KMS-11 (cell line): ENCODE results near the gene MRPL52.

Experiments used
- H2AFZ ChIP-seq: fragments of 200-600 bp; sonication (generic); 2 replicates; pipeline ENCODE4 v1.6.1; 2016; ENCODE audit warnings: antibody characterized with exemption, mixed run types, low read depth
- H3K27ac ChIP-seq: fragments of 200-600 bp; sonication (generic); 2 replicates; pipeline ENCODE4 v1.6.1; 2016; ENCODE audit warnings: mild to moderate bottlenecking, mixed run types
- H3K27me3 ChIP-seq: fragments of 200-600 bp; sonication (generic); 2 replicates; pipeline ENCODE4 v1.6.1; 2017; ENCODE audit warnings: mild to moderate bottlenecking, low read depth, mixed run types, moderate library complexity; ENCODE audit not compliant: insufficient read depth
- H3K36me3 ChIP-seq: fragments of 200-600 bp; sonication (generic); 2 replicates; pipeline ENCODE4 v1.6.1; 2017; ENCODE audit warnings: mild to moderate bottlenecking, mixed run types; ENCODE audit not compliant: insufficient read depth
- H3K4me1 ChIP-seq: fragments of 200-600 bp; sonication (generic); 2 replicates; pipeline ENCODE4 v1.6.1; 2016; ENCODE audit warnings: mild to moderate bottlenecking, low read depth, mixed run types; ENCODE audit not compliant: poor library complexity, severe bottlenecking
- H3K4me2 ChIP-seq: fragments of 200-600 bp; sonication (generic); 2 replicates; pipeline ENCODE4 v1.7.0; 2016; ENCODE audit warnings: mild to moderate bottlenecking, mixed run types
- H3K4me3 ChIP-seq: fragments of 200-600 bp; sonication (generic); IDR thresholded peaks from 2 replicates; pipeline ENCODE4 v1.6.1; 2017; ENCODE audit warnings: low read depth, low read length, mixed read lengths; ENCODE audit not compliant: insufficient read depth
- H3K79me2 ChIP-seq: fragments of 200-600 bp; sonication (generic); 2 replicates; pipeline ENCODE4 v1.6.1; 2016; ENCODE audit warnings: low read depth, mixed run types; ENCODE audit not compliant: insufficient read depth
- H3K9ac ChIP-seq: fragments of 200-600 bp; sonication (generic); 2 replicates; pipeline ENCODE4 v1.6.1; 2016; ENCODE audit warnings: mild to moderate bottlenecking, mixed run types
- H4K20me1 ChIP-seq: fragments of 200-600 bp; sonication (generic); 2 replicates; pipeline ENCODE4 v1.6.1; 2016; ENCODE audit warnings: mild to moderate bottlenecking, mixed run types; ENCODE audit not compliant: insufficient read depth
- TF ChIP-seq, protein P1 (sequence below): fragments of 200-600 bp; sonication (generic); conservative IDR thresholded peaks from 2 replicates; pipeline ENCODE4 v1.6.1; 2017; ENCODE audit warnings: low read depth, mild to moderate bottlenecking, antibody characterized with exemption, low read length, moderate library complexity, mixed read lengths

MRPL52 gene

GRCh38 chr14:22807432-22808087 lies 22.1 kb upstream of the MRPL52 start:
- H3K79me2 ChIP-seq: no peaks in the 10 kb centered on the region
- no peak overlapping the region for H3K9ac ChIP-seq
- no peaks in the 10 kb centered on the region for H3K36me3 ChIP-seq
- no peaks in the 10 kb centered on the region for H4K20me1 ChIP-seq
- H3K4me3 ChIP-seq: no peak overlapping the region
- H2AFZ ChIP-seq: no peak overlapping the region
- no peaks in the 10 kb centered on the region for H3K27me3 ChIP-seq
- TF ChIP-seq, protein P1, sequence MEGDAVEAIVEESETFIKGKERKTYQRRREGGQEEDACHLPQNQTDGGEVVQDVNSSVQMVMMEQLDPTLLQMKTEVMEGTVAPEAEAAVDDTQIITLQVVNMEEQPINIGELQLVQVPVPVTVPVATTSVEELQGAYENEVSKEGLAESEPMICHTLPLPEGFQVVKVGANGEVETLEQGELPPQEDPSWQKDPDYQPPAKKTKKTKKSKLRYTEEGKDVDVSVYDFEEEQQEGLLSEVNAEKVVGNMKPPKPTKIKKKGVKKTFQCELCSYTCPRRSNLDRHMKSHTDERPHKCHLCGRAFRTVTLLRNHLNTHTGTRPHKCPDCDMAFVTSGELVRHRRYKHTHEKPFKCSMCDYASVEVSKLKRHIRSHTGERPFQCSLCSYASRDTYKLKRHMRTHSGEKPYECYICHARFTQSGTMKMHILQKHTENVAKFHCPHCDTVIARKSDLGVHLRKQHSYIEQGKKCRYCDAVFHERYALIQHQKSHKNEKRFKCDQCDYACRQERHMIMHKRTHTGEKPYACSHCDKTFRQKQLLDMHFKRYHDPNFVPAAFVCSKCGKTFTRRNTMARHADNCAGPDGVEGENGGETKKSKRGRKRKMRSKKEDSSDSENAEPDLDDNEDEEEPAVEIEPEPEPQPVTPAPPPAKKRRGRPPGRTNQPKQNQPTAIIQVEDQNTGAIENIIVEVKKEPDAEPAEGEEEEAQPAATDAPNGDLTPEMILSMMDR: no peak
- H3K27ac ChIP-seq: no peak overlapping the region
- no peak overlapping the region for H3K4me2 ChIP-seq
- H3K4me1 ChIP-seq: peaks cover 50% of the 10 kb centered on the region

DNA sequence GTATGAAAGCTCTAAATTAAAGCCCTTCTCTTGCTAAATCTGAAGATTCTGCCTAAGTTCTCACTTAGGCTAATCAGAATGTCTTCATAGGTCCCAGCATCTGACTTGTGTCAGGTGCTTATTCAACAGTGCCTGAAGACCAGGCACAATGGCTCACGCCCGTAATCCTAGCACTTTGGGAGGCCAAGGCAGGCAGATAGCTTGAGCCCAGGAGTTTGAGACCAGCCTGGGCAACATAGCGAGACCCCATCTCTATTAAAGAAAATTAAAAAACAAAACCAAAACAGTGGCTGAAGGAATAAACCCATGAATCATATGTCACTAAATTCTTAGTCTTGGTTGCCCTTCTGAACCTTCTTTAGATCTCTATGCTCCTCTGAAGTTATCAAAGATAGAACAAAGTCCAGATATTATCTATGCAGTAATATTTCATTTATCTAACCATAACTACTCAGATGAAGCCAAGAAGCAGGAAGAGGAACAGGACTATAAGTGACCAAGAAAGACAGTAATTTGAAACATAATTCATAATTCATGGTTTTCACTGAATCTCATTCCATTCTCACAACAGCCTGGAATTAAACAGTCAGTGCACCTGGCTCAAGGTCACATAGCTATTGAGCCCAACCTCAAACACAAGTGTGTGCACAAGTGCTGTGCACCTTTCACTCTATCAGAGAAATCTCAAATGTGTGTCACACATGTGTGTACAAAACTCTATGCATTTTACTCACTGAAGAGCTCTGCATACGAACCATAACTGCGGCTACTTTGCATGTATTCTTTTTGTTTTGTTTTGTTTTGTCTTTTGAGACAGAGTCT lies 21.1 kb upstream of the MRPL52 start:
- Histone ChIP-seq H4K20me1 (no peaks in the 10 kb centered on the region), H3K27me3 (no peaks in the 10 kb centered on the region), H3K4me3 (no peak overlapping the region), H3K9ac (no peak overlapping the region), H3K4me2 (no peak overlapping the region), H3K27ac (no peak overlapping the region; the same call in 1 of the 2 replicates), H3K4me1 (peaks cover 59% of the 10 kb centered on the region), H3K79me2 (no peaks in the 10 kb centered on the region), H3K36me3 (no peaks in the 10 kb centered on the region), H2AFZ (no peak overlapping the region)
- TF ChIP-seq, protein P1: no peak

- Histone ChIP-seq H3K9ac (peak overlapping the region; percentile 65; the same call in 1 of the 2 replicates), H2AFZ (no peak overlapping the region), H3K4me1 (peaks cover 80% of the 10 kb centered on the region), H3K27ac (peak overlapping the region; percentile 95), H4K20me1 (no peaks in the 10 kb centered on the region), H3K79me2 (no peaks in the 10 kb centered on the region), H3K36me3 (no peaks in the 10 kb centered on the region), H3K27me3 (no peaks in the 10 kb centered on the region), H3K4me3 (no peak overlapping the region), H3K4me2 (peak overlapping the region; percentile 80; the same call in 1 of the 2 replicates)
- TF ChIP-seq, protein P1: no peak
Observed at GRCh38 chr14:22811722-22812121, 18.0 kb upstream of the MRPL52 start.

DNA sequence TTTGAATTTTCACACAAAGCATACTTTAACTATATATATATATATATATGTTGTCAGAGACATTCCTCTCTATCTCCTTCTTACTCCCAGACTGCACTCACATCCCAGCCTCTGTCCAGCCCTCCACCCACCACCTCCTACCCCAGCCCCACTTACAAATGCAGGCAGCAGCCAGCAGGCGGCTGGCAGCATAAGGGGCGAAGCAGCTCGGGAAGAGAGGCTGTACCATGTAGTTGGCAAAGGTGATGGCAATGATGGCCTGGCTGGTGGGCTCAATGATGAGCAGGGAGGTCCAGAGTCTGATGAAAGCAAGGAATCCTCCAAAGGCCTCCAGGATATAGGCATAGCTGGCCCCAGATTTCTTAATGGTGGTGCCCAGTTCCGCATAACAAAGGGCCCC lies 16.9 kb upstream of the MRPL52 start:
- H3K9ac ChIP-seq: no peak overlapping the region
- H2AFZ ChIP-seq: no peak overlapping the region
- no peak overlapping the region for H3K4me3 ChIP-seq
- 0 out of 2 replicates have a peak overlapping the region, but pooled peaks have one; percentile 80 for H3K4me2 ChIP-seq
- no peaks in the 10 kb centered on the region for H3K27me3 ChIP-seq
- no peaks in the 10 kb centered on the region for H3K79me2 ChIP-seq
- peak overlapping the region; percentile 95 for H3K27ac ChIP-seq
- H4K20me1 ChIP-seq: no peaks in the 10 kb centered on the region
- TF ChIP-seq, protein P1: no peak
- no peaks in the 10 kb centered on the region for H3K36me3 ChIP-seq
- peaks cover 90% of the 10 kb centered on the region for H3K4me1 ChIP-seq
